GM23338 (cell line): ENCODE results near the gene CDH4. TPM values are rescaled to one million over a fixed set of nuclear protein-coding genes. Genes with fewer than 3 reads are reported as not detected.

ENCODE experiments used
- ATAC-seq: fragments of 200-7000 bp; cut with Tn5 transposase; 3 replicates; pipeline ENCODE4 v1.9.1; 2020
- DNase-seq: peaks from one replicate; pipeline ENCODE4 v3.0.0-alpha.2; 2015; ENCODE audit warnings: low spot score
- H2AFZ ChIP-seq: fragments of 200-600 bp; sonication (generic); 2 replicates; pipeline ENCODE4 v1.8.0; 2016; ENCODE audit warnings: antibody characterized with exemption, mild to moderate bottlenecking, moderate library complexity
- H3F3A ChIP-seq: fragments of 200-600 bp; sonication (generic); replicated peaks from 2 replicates; pipeline ENCODE4 v1.8.0; 2017; ENCODE audit warnings: antibody characterized with exemption, mixed run types, low read depth
- H3K27ac ChIP-seq: fragments of 200-600 bp; sonication (generic); 2 replicates; pipeline ENCODE4 v1.6.1; 2016; ENCODE audit warnings: low read depth
- H3K27me3 ChIP-seq: fragments of 200-600 bp; sonication (generic); 2 replicates; pipeline ENCODE4 v1.8.0; 2016; ENCODE audit warnings: mild to moderate bottlenecking, mixed run types, moderate library complexity; ENCODE audit not compliant: insufficient read depth
- H3K36me3 ChIP-seq: fragments of 200-600 bp; sonication (generic); 2 replicates; pipeline ENCODE4 v1.8.0; 2016; ENCODE audit warnings: mild to moderate bottlenecking; ENCODE audit not compliant: insufficient read depth
- H3K4me1 ChIP-seq: fragments of 200-600 bp; sonication (generic); 2 replicates; pipeline ENCODE4 v1.8.0; 2016; ENCODE audit warnings: mild to moderate bottlenecking, moderate library complexity; ENCODE audit not compliant: insufficient read depth
- H3K4me2 ChIP-seq: fragments of 200-600 bp; sonication (generic); 2 replicates; pipeline ENCODE4 v1.7.1; 2017; ENCODE audit warnings: mixed run types
- H3K4me3 ChIP-seq: fragments of 200-600 bp; sonication (generic); 2 replicates; pipeline ENCODE4 v1.6.1; 2016; ENCODE audit warnings: mixed run types
- H3K79me2 ChIP-seq: fragments of 200-600 bp; sonication (generic); replicated peaks from 2 replicates; pipeline ENCODE4 v1.8.0; 2017; ENCODE audit warnings: mild to moderate bottlenecking; ENCODE audit not compliant: insufficient read depth
- H3K9me2 ChIP-seq: fragments of 200-600 bp; sonication (generic); 2 replicates; pipeline ENCODE4 v1.8.0; 2017; ENCODE audit not compliant: insufficient read depth
- H4K20me1 ChIP-seq: fragments of 200-600 bp; sonication (generic); replicated peaks from 2 replicates; pipeline ENCODE4 v1.8.0; 2017; ENCODE audit warnings: mild to moderate bottlenecking; ENCODE audit not compliant: insufficient read depth
- H3K27ac Mint-ChIP-seq: 2 replicates; pipeline ENCODE4 v1.8.0; 2020; ENCODE audit warnings: inconsistent platforms, mild to moderate bottlenecking, moderate library complexity, mixed read lengths
- H3K27me3 Mint-ChIP-seq: 3 replicates; pipeline ENCODE4 v1.8.0; 2022; ENCODE audit warnings: low read depth, mild to moderate bottlenecking, moderate library complexity, mixed read lengths, inconsistent platforms; ENCODE audit not compliant: insufficient read depth, poor library complexity
- H3K36me3 Mint-ChIP-seq: 3 replicates; pipeline ENCODE4 v1.8.0; 2021; ENCODE audit warnings: low read depth, mild to moderate bottlenecking, inconsistent platforms, moderate library complexity, mixed read lengths
- H3K4me1 Mint-ChIP-seq: 3 replicates; pipeline ENCODE4 v1.8.0; 2020; ENCODE audit warnings: mild to moderate bottlenecking, inconsistent platforms, mixed read lengths
- H3K4me3 Mint-ChIP-seq: 3 replicates; pipeline ENCODE4 v1.8.0; 2021; ENCODE audit warnings: moderate library complexity, mild to moderate bottlenecking, inconsistent platforms, mixed read lengths
- H3K9me3 Mint-ChIP-seq: 3 replicates; pipeline ENCODE4 v1.8.0; 2020; ENCODE audit warnings: moderate library complexity, mild to moderate bottlenecking, inconsistent platforms, mixed read lengths
- CREB1 ChIP-seq: fragments of 250-450 bp; sonication (Bioruptor Pico); IDR thresholded peaks from 2 replicates; pipeline ENCODE4 v1.5.0; 2020; ENCODE audit warnings: low read depth, mild to moderate bottlenecking, moderate library complexity
- EZH2 ChIP-seq: fragments of 200-600 bp; sonication (generic); IDR thresholded peaks from one replicate; pipeline ENCODE4 v1.8.0; 2017; ENCODE audit warnings: antibody characterized with exemption, mild to moderate bottlenecking, low read depth; ENCODE audit not compliant: unreplicated experiment
- EZH2phosphoT487 ChIP-seq: fragments of 200-600 bp; sonication (generic); IDR thresholded peaks from one replicate; pipeline ENCODE4 v1.8.1; 2018; ENCODE audit warnings: antibody characterized with exemption; ENCODE audit not compliant: unreplicated experiment
- JUNB ChIP-seq: IDR thresholded peaks from one replicate; pipeline ENCODE4 v1.6.1; 2016; ENCODE audit warnings: antibody characterized with exemption; ENCODE audit not compliant: unreplicated experiment
- NANOG ChIP-seq: IDR thresholded peaks from 2 replicates; pipeline ENCODE4 v1.6.1; 2016; ENCODE audit warnings: antibody characterized with exemption, borderline replicate concordance
- POLR2AphosphoS5 ChIP-seq: IDR thresholded peaks from 2 replicates; pipeline ENCODE4 v1.6.1; 2016; ENCODE audit warnings: antibody characterized with exemption, low read depth
- STAT1 ChIP-seq: IDR thresholded peaks from one replicate; pipeline ENCODE4 v1.6.1; 2016; ENCODE audit warnings: antibody characterized with exemption; ENCODE audit not compliant: unreplicated experiment
- ZNF114 ChIP-seq: fragments of 250-450 bp; sonication (Bioruptor Pico); IDR thresholded peaks from 2 replicates; pipeline ENCODE4 v1.5.0; 2020; ENCODE audit warnings: mild to moderate bottlenecking, moderate library complexity
- ZNF331 ChIP-seq: fragments of 250-450 bp; sonication (Bioruptor Pico); IDR thresholded peaks from 2 replicates; pipeline ENCODE4 v1.5.0; 2020; ENCODE audit warnings: low read depth, mild to moderate bottlenecking, moderate library complexity
- polyA plus RNA-seq: library from polyadenylated mRNA; unstranded; fragments of >200 nt; fragmentation: Nextera tagmentation; extraction: Ambion mirVana; gene quantifications from 2 replicates; pipeline ENCODE4 v1.2.1, GENCODE V29; 2016
- total RNA-seq: library from RNA; depleted of rRNA; stranded (reverse); fragments of >200 nt; shearing (Covaris generic); gene quantifications from 2 replicates; pipeline ENCODE4 v1.2.3, GENCODE V29; 2014
- TF ChIP-seq, protein P1 (sequence below): IDR thresholded peaks from 2 replicates; pipeline ENCODE4 v1.6.1; 2016; ENCODE audit warnings: antibody characterized with exemption
- TF ChIP-seq, protein P2 (sequence below), 2 experiments: fragments of 200-600 bp in 1 of 2; sonication (generic) in 1 of 2; conservative IDR thresholded peaks; 2 replicates each; pipeline versions ENCODE4 v1.5.1 to v1.6.1; 2016 to 2017; ENCODE audit warnings: antibody characterized with exemption in 2 of 2, low read depth in 2 of 2, mild to moderate bottlenecking in 2 of 2, moderate library complexity in 1 of 2
- TF ChIP-seq, protein P3 (sequence below): IDR thresholded peaks from one replicate; pipeline ENCODE4 v1.6.1; 2018; ENCODE audit warnings: antibody characterized with exemption; ENCODE audit not compliant: unreplicated experiment
- TF ChIP-seq, protein P4 (sequence below): fragments of 250-450 bp; sonication (Bioruptor Pico); IDR thresholded peaks from 2 replicates; pipeline ENCODE4 v1.5.0; 2020; ENCODE audit warnings: mild to moderate bottlenecking, moderate library complexity

CDH4 gene
- total and polyA plus RNA-seq, 2 experiments from 2014 or later = 1.2 to 4.2 TPM

DNA sequence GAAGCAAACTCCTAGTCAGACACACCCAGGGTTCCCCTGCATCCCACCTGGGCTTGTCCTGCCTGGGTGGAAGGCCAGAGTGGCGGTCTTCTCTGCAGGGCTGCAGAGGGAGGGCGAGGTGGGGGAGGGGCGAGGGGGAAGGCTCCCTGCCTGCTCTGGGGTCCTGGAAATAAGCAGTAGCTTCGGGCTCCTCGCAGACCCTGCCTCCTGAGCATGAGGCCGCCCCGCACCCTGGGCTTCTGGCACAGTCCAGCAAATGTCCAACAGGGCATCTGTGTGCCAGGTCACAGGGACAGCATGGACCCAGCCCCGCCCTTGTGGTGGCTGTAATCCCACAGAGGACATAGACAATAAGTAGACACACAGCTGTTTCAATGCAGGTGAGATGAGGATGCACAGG lies 619.9 kb downstream of the CDH4 start:
- Histone ChIP-seq H3K27me3 (no peaks in the 10 kb centered on the region), H3K27ac (no peak overlapping the region), H2AFZ (no peak overlapping the region), H3K4me3 (no peak overlapping the region), H3K4me1 (no peaks in the 10 kb centered on the region), H3K4me2 (no peak overlapping the region), H3F3A (no peaks in the 10 kb centered on the region), H3K36me3 (no peaks in the 10 kb centered on the region), H3K79me2 (no peaks in the 10 kb centered on the region), H3K9me2 (no peaks in the 10 kb centered on the region), H4K20me1 (no peaks in the 10 kb centered on the region)
- ATAC-seq (no peak), DNase-seq (no peak)
- Mint-ChIP-seq H3K4me3 (no peak overlapping the region), H3K9me3 (peaks cover 17% of the 10 kb centered on the region), H3K36me3 (no peaks in the 10 kb centered on the region; the same call in 2 of the 3 replicates), H3K27ac (no peak overlapping the region), H3K27me3 (no peaks in the 10 kb centered on the region), H3K4me1 (no peaks in the 10 kb centered on the region)
- TF ChIP-seq CREB1 (CRISPR knock-in tag) (no peak), STAT1 (no peak), ZNF331 (no peak), EZH2phosphoT487 (no peak), EZH2 (no peak), JUNB (no peak), NANOG (no peak), POLR2AphosphoS5 (no peak), ZNF114 (CRISPR knock-in tag) (no peak)
- TF ChIP-seq, protein P1, sequence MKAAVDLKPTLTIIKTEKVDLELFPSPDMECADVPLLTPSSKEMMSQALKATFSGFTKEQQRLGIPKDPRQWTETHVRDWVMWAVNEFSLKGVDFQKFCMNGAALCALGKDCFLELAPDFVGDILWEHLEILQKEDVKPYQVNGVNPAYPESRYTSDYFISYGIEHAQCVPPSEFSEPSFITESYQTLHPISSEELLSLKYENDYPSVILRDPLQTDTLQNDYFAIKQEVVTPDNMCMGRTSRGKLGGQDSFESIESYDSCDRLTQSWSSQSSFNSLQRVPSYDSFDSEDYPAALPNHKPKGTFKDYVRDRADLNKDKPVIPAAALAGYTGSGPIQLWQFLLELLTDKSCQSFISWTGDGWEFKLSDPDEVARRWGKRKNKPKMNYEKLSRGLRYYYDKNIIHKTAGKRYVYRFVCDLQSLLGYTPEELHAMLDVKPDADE = no peak
- TF ChIP-seq, protein P2, sequence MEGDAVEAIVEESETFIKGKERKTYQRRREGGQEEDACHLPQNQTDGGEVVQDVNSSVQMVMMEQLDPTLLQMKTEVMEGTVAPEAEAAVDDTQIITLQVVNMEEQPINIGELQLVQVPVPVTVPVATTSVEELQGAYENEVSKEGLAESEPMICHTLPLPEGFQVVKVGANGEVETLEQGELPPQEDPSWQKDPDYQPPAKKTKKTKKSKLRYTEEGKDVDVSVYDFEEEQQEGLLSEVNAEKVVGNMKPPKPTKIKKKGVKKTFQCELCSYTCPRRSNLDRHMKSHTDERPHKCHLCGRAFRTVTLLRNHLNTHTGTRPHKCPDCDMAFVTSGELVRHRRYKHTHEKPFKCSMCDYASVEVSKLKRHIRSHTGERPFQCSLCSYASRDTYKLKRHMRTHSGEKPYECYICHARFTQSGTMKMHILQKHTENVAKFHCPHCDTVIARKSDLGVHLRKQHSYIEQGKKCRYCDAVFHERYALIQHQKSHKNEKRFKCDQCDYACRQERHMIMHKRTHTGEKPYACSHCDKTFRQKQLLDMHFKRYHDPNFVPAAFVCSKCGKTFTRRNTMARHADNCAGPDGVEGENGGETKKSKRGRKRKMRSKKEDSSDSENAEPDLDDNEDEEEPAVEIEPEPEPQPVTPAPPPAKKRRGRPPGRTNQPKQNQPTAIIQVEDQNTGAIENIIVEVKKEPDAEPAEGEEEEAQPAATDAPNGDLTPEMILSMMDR (conservative IDR thresholded peaks at IDR 0.05; ENCODE audit: low read depth in 2 of 2) = no peak
- TF ChIP-seq, protein P3, sequence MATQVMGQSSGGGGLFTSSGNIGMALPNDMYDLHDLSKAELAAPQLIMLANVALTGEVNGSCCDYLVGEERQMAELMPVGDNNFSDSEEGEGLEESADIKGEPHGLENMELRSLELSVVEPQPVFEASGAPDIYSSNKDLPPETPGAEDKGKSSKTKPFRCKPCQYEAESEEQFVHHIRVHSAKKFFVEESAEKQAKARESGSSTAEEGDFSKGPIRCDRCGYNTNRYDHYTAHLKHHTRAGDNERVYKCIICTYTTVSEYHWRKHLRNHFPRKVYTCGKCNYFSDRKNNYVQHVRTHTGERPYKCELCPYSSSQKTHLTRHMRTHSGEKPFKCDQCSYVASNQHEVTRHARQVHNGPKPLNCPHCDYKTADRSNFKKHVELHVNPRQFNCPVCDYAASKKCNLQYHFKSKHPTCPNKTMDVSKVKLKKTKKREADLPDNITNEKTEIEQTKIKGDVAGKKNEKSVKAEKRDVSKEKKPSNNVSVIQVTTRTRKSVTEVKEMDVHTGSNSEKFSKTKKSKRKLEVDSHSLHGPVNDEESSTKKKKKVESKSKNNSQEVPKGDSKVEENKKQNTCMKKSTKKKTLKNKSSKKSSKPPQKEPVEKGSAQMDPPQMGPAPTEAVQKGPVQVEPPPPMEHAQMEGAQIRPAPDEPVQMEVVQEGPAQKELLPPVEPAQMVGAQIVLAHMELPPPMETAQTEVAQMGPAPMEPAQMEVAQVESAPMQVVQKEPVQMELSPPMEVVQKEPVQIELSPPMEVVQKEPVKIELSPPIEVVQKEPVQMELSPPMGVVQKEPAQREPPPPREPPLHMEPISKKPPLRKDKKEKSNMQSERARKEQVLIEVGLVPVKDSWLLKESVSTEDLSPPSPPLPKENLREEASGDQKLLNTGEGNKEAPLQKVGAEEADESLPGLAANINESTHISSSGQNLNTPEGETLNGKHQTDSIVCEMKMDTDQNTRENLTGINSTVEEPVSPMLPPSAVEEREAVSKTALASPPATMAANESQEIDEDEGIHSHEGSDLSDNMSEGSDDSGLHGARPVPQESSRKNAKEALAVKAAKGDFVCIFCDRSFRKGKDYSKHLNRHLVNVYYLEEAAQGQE = no peak
- TF ChIP-seq, protein P4, sequence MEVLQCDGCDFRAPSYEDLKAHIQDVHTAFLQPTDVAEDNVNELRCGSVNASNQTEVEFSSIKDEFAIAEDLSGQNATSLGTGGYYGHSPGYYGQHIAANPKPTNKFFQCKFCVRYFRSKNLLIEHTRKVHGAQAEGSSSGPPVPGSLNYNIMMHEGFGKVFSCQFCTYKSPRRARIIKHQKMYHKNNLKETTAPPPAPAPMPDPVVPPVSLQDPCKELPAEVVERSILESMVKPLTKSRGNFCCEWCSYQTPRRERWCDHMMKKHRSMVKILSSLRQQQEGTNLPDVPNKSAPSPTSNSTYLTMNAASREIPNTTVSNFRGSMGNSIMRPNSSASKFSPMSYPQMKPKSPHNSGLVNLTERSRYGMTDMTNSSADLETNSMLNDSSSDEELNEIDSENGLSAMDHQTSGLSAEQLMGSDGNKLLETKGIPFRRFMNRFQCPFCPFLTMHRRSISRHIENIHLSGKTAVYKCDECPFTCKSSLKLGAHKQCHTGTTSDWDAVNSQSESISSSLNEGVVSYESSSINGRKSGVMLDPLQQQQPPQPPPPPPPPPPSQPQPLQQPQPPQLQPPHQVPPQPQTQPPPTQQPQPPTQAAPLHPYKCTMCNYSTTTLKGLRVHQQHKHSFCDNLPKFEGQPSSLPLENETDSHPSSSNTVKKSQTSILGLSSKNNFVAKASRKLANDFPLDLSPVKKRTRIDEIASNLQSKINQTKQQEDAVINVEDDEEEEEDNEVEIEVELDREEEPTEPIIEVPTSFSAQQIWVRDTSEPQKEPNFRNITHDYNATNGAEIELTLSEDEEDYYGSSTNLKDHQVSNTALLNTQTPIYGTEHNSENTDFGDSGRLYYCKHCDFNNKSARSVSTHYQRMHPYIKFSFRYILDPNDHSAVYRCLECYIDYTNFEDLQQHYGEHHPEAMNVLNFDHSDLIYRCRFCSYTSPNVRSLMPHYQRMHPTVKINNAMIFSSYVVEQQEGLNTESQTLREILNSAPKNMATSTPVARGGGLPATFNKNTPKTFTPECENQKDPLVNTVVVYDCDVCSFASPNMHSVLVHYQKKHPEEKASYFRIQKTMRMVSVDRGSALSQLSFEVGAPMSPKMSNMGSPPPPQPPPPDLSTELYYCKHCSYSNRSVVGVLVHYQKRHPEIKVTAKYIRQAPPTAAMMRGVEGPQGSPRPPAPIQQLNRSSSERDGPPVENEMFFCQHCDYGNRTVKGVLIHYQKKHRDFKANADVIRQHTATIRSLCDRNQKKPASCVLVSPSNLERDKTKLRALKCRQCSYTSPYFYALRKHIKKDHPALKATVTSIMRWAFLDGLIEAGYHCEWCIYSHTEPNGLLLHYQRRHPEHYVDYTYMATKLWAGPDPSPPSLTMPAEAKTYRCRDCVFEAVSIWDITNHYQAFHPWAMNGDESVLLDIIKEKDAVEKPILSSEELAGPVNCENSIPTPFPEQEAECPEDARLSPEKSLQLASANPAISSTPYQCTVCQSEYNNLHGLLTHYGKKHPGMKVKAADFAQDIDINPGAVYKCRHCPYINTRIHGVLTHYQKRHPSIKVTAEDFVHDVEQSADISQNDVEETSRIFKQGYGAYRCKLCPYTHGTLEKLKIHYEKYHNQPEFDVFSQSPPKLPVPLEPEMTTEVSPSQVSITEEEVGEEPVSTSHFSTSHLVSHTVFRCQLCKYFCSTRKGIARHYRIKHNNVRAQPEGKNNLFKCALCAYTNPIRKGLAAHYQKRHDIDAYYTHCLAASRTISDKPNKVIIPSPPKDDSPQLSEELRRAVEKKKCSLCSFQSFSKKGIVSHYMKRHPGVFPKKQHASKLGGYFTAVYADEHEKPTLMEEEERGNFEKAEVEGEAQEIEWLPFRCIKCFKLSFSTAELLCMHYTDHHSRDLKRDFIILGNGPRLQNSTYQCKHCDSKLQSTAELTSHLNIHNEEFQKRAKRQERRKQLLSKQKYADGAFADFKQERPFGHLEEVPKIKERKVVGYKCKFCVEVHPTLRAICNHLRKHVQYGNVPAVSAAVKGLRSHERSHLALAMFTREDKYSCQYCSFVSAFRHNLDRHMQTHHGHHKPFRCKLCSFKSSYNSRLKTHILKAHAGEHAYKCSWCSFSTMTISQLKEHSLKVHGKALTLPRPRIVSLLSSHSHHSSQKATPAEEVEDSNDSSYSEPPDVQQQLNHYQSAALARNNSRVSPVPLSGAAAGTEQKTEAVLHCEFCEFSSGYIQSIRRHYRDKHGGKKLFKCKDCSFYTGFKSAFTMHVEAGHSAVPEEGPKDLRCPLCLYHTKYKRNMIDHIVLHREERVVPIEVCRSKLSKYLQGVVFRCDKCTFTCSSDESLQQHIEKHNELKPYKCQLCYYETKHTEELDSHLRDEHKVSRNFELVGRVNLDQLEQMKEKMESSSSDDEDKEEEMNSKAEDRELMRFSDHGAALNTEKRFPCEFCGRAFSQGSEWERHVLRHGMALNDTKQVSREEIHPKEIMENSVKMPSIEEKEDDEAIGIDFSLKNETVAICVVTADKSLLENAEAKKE (CRISPR knock-in tag) = no peak
